Activated T-cell treated with anti-CD3 and anti-CD28 coated beads, Interleukin-2, amount 50 U/mL, for 72 hours (primary cell): ENCODE data around the gene SLAMF8. TPM values are rescaled to one million over a fixed set of nuclear protein-coding genes. Genes with fewer than 3 reads are reported as not detected.

Experiments
- ATAC-seq, 2 donors: fragments of 150-1000 bp; cut with Tn5 transposase; replicated peaks in 1 of 2; 2 replicates each; pipeline ENCODE4 v1.10.0; 2021; ENCODE audit warnings: moderate library complexity in 2 of 2, mild to moderate bottlenecking in 1 of 2
- DNase-seq, 2 donors: peaks; one replicate each; pipeline ENCODE4 v3.0.0; 2021 to 2022; ENCODE audit warnings: mixed read lengths in 1 of 2
- H3K27ac Mint-ChIP-seq: one replicate; pipeline ENCODE4 v1.8.0; 2022; ENCODE audit warnings: mild to moderate bottlenecking, moderate library complexity, mixed read lengths
- H3K27me3 Mint-ChIP-seq: one replicate; pipeline ENCODE4 v1.8.0; 2022; ENCODE audit warnings: low read depth, mixed read lengths
- H3K36me3 Mint-ChIP-seq, 2 donors: one replicate each; pipeline ENCODE4 v1.8.0; 2022; ENCODE audit warnings: mixed read lengths in 2 of 2, mild to moderate bottlenecking in 1 of 2; ENCODE audit not compliant: insufficient read depth in 2 of 2
- H3K4me1 Mint-ChIP-seq: one replicate; pipeline ENCODE4 v1.8.0; 2022; ENCODE audit warnings: low read depth, mixed read lengths
- H3K4me3 Mint-ChIP-seq, 2 donors: one replicate each; pipeline ENCODE4 v1.8.0; 2022; ENCODE audit warnings: mild to moderate bottlenecking in 2 of 2, mixed read lengths in 2 of 2, moderate library complexity in 2 of 2
- H3K9me3 Mint-ChIP-seq, 2 donors: one replicate each; pipeline ENCODE4 v1.8.0; 2022; ENCODE audit warnings: mixed read lengths in 2 of 2
- total RNA-seq, 2 donors: library from RNA; stranded (reverse); gene quantifications; one replicate each; pipeline ENCODE4 v1.2.3, GENCODE V29; 2022

Gene SLAMF8
- total RNA-seq, 2 donors from 2014 or later: 0.31 to 0.53 TPM

DNA sequence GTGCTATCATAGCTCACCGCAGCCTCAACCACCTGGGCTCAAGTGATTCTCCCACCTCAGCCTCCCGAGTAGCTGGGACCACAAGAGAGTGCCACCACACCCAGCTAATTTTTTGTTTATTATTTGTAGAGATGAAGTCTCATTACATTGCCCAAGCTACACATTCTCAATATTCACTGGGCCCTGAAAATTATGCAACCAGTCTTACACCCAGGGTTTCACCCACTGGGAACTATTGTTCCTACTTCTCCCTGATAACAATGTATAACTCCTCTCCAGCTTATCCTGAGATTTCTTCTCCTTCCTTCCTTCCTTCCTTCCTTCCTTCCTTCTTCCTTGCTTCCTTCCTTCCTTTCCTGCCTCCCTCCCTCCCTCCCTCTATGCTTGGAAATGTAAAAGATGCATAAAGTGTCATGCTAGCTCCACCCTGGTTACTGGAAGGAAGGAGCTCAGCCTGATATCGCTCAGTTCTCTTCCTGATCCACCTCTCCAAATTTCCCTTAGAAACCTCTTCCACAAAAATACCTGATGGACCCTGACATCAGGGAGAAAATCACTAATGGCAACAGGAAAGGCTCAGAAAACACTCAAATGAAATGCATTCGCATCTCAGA is 47.0 kb downstream of the SLAMF8 start:
- H3K4me3 Mint-ChIP-seq: no peak overlapping the region
- no peak for ATAC-seq
- H3K27me3 Mint-ChIP-seq: peaks cover 11% of the 10 kb centered on the region
- no peaks in the 10 kb centered on the region for H3K36me3 Mint-ChIP-seq
- no peaks in the 10 kb centered on the region for H3K9me3 Mint-ChIP-seq
- H3K27ac Mint-ChIP-seq: no peak overlapping the region
- H3K4me1 Mint-ChIP-seq: peaks cover 7% of the 10 kb centered on the region
- DNase-seq: no peak

- no peaks in the 10 kb centered on the region for H3K36me3 Mint-ChIP-seq
- no peaks in the 10 kb centered on the region for H3K9me3 Mint-ChIP-seq
- no peak overlapping the region for H3K27ac Mint-ChIP-seq
- DNase-seq (no peak), ATAC-seq (no peak)
- no peak overlapping the region for H3K4me3 Mint-ChIP-seq
- H3K27me3 Mint-ChIP-seq: no peaks in the 10 kb centered on the region
- no peaks in the 10 kb centered on the region for H3K4me1 Mint-ChIP-seq
Measured at GRCh38 chr1:159877695-159878444, 51.2 kb downstream of the SLAMF8 start.

DNA sequence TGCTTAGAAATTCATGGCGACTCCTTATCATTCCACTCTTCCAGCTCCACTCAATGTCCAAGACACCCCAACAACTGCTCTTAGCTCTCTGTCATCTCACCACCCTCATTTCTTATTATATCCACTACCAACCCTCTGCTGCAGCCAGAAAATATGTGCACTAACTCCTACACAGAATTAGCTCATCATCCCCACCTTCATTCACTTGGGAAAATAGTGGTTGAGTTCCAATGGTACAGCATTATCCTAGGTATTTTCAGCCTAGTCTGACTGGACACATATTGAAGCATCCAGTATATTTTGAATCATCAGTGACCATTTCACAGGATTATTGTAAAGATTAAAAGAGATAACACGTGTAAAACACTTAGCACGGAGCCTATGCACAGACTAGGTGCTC is 52.5 kb downstream of the SLAMF8 start:
- no peak for DNase-seq
- no peak for ATAC-seq
- Mint-ChIP-seq H3K4me3 (no peak overlapping the region), H3K27ac (no peak overlapping the region), H3K4me1 (no peaks in the 10 kb centered on the region), H3K27me3 (no peaks in the 10 kb centered on the region), H3K9me3 (no peaks in the 10 kb centered on the region), H3K36me3 (no peaks in the 10 kb centered on the region)

- H3K27ac Mint-ChIP-seq: no peak overlapping the region
Measured at GRCh38 chr1:159879977-159880376, 53.3 kb downstream of the SLAMF8 start.

GRCh38 chr1:159880430-159880829 is 53.8 kb downstream of the SLAMF8 start:
- H3K36me3 Mint-ChIP-seq: no peaks in the 10 kb centered on the region
- DNase-seq (no peak), ATAC-seq (no peak)
- no peak overlapping the region for H3K27ac Mint-ChIP-seq
- H3K4me1 Mint-ChIP-seq: no peaks in the 10 kb centered on the region
- H3K4me3 Mint-ChIP-seq: no peak overlapping the region
- no peaks in the 10 kb centered on the region for H3K9me3 Mint-ChIP-seq
- H3K27me3 Mint-ChIP-seq: no peaks in the 10 kb centered on the region

More at GRCh38 chr1:159879977-159880376, 53.3 kb downstream of the SLAMF8 start:
- Mint-ChIP-seq H3K4me3 (no peak overlapping the region), H3K36me3 (no peaks in the 10 kb centered on the region), H3K27me3 (no peaks in the 10 kb centered on the region), H3K4me1 (no peaks in the 10 kb centered on the region), H3K9me3 (no peaks in the 10 kb centered on the region)
- ATAC-seq: no peak
- DNase-seq: no peak

DNA sequence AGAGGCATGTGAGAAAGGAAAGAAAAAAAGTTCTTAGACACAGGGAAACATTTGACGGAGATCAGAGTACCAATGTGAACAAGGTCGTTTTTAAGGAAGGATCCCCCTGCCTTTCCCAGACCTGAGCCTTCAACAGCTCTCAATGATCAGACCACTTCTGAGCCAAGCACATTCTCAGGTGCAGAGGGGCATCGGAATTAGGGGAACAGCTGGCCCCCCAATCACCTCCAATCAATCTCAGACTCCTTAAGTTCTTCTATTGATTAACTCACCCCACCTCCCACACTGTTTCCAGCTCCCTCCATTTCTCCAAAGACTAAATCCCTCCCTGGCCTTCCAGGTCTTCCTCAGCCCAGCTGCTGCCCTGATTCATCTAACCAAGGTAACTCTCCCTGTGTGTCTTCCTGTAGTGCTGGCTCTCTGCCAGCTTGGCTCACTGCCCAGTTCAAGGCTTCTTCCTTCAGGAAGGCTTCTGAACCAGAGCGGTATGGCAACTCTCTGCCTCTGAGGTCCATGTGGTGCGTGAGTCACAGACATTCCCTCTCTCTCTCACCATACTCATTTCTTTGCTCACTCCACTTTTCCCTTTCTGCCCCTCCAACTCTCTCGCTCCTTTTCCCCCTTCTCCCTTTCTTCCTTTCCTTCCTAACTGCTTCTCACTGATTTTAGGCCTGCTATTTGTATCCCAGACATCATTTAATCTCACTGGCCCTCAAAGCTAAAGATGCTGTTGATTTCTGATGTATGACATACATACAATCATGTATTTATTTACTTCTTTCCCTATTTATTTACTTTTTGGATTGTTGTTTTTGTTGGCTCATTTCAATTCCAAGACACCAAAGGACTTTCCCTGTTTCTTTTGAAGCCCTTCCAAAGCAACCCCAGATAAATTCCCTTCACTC is 55.2 kb downstream of the SLAMF8 start:
- Mint-ChIP-seq H3K27ac (no peak overlapping the region), H3K36me3 (no peaks in the 10 kb centered on the region), H3K27me3 (no peaks in the 10 kb centered on the region), H3K4me3 (no peak overlapping the region), H3K4me1 (no peaks in the 10 kb centered on the region), H3K9me3 (no peaks in the 10 kb centered on the region)
- DNase-seq: no peak
- no peak for ATAC-seq

DNA sequence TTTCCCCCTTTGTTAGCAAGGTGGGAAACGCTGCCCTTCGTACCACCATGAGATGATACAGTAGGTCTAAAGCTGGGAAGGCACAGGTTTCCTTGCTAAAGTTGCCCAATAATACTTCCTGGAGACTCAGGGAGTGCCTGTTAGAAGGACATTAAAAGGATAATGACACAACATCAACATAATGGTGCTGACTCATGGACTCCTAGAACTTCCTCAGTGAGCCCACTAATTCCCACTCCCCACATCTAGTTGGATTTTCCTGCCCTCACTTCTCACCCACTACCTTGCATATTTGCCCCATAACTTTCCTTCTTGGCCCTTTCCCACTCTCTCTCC is 55.8 kb downstream of the SLAMF8 start:
- Mint-ChIP-seq H3K9me3 (no peaks in the 10 kb centered on the region), H3K4me1 (no peaks in the 10 kb centered on the region), H3K36me3 (no peaks in the 10 kb centered on the region), H3K27me3 (no peaks in the 10 kb centered on the region), H3K4me3 (no peak overlapping the region), H3K27ac (no peak overlapping the region)
- DNase-seq: no peak
- no peak for ATAC-seq

GRCh38 chr1:159883134-159883533 is 56.5 kb downstream of the SLAMF8 start:
- H3K9me3 Mint-ChIP-seq: no peaks in the 10 kb centered on the region
- ATAC-seq (no peak), DNase-seq (no peak)
- no peaks in the 10 kb centered on the region for H3K4me1 Mint-ChIP-seq
- no peaks in the 10 kb centered on the region for H3K27me3 Mint-ChIP-seq
- no peaks in the 10 kb centered on the region for H3K36me3 Mint-ChIP-seq
- no peak overlapping the region for H3K4me3 Mint-ChIP-seq
- H3K27ac Mint-ChIP-seq: no peak overlapping the region

- no peaks in the 10 kb centered on the region for H3K9me3 Mint-ChIP-seq
- H3K27me3 Mint-ChIP-seq: no peaks in the 10 kb centered on the region
- no peak overlapping the region for H3K27ac Mint-ChIP-seq
- ATAC-seq (no peak), DNase-seq (no peak)
- H3K4me3 Mint-ChIP-seq: no peak overlapping the region
- H3K36me3 Mint-ChIP-seq: no peaks in the 10 kb centered on the region
- H3K4me1 Mint-ChIP-seq: no peaks in the 10 kb centered on the region
Measured at GRCh38 chr1:159884296-159884695, 57.6 kb downstream of the SLAMF8 start.

Other genes starting within 250 kb of the SLAMF8 start
- gene APCS, start 239.0 kb upstream of the SLAMF8 start, total RNA-seq: not detected
- not detected for gene CRP, start 112.3 kb upstream of the SLAMF8 start, total RNA-seq
- 10 to 100 TPM; 11.5 to 14.2 TPM for gene DUSP23, start 45.9 kb upstream of the SLAMF8 start, total RNA-seq
- gene FCRL6, start 24.5 kb upstream of the SLAMF8 start, total RNA-seq: under 1 TPM in 1 of 2 donors, not detected in 1; 0.16 TPM
- gene VSIG8, start 35.8 kb downstream of the SLAMF8 start, total RNA-seq: not detected
- 1 to 10 TPM; 2.0 to 2.8 TPM for gene CFAP45, start 73.3 kb downstream of the SLAMF8 start, total RNA-seq
- 100 to 1,000 TPM; 378 to 431 TPM for gene TAGLN2, start 98.6 kb downstream of the SLAMF8 start, total RNA-seq
- gene IGSF9, start 118.7 kb downstream of the SLAMF8 start, total RNA-seq: under 1 TPM; 0.12 TPM
- not detected for gene SLAMF9, start 127.4 kb downstream of the SLAMF8 start, total RNA-seq
- 1 to 10 TPM; 4.4 to 4.6 TPM for gene PIGM, start 205.1 kb downstream of the SLAMF8 start, total RNA-seq
- under 1 TPM; 0.37 to 0.65 TPM for gene KCNJ10, start 243.3 kb downstream of the SLAMF8 start, total RNA-seq